Neuronal stem cell (in vitro differentiated cells): Measurements from ENCODE around the gene CCHCR1.
"Not testable (repeated sequence)": the region's sequence is repeated elsewhere in the genome, so short reads cannot be mapped to it uniquely, and the experiment has no call there.

Experiments used
- DNase-seq: peaks from one replicate; pipeline ENCODE4 v3.0.0-alpha.2; 2013; ENCODE audit warnings: low spot score
- H2AFZ ChIP-seq: one replicate; pipeline ENCODE4 v1.6.1; 2013; ENCODE audit warnings: mild to moderate bottlenecking, low read length, inconsistent platforms
- H2AK5ac ChIP-seq: 2 replicates; pipeline ENCODE4 v1.6.1; 2013; ENCODE audit warnings: low read depth, mild to moderate bottlenecking, inconsistent platforms, low read length, moderate library complexity, mixed read lengths
- H2BK120ac ChIP-seq: 2 replicates; pipeline ENCODE4 v1.6.1; 2013; ENCODE audit warnings: low read depth, mild to moderate bottlenecking, inconsistent platforms, low read length, moderate library complexity, mixed read lengths
- H2BK12ac ChIP-seq: one replicate; pipeline ENCODE4 v1.6.1; 2013; ENCODE audit warnings: low read length, inconsistent platforms
- H2BK15ac ChIP-seq: 2 replicates; pipeline ENCODE4 v1.6.1; 2013; ENCODE audit warnings: mild to moderate bottlenecking, low read length, inconsistent platforms, mixed read lengths
- H2BK5ac ChIP-seq: one replicate; pipeline ENCODE4 v1.6.1; 2013; ENCODE audit warnings: inconsistent platforms, mild to moderate bottlenecking, low read length, moderate library complexity
- H3K14ac ChIP-seq: one replicate; pipeline ENCODE4 v1.6.1; 2013; ENCODE audit warnings: low read length, inconsistent platforms
- H3K18ac ChIP-seq: 2 replicates; pipeline ENCODE4 v1.6.1; 2013; ENCODE audit warnings: low read length, inconsistent platforms
- H3K23ac ChIP-seq: 2 replicates; pipeline ENCODE4 v1.6.1; 2013; ENCODE audit warnings: low read depth, mild to moderate bottlenecking, mixed read lengths, low read length, inconsistent platforms; ENCODE audit not compliant: poor library complexity
- H3K27ac ChIP-seq: replicated peaks from 3 replicates; pipeline ENCODE4 v1.5.1; 2013; ENCODE audit warnings: low read length, inconsistent platforms
- H3K27me3 ChIP-seq, 3 experiments: 2 replicates each; pipeline ENCODE4 v1.6.1; 2013; ENCODE audit warnings: low read length in 3 of 3, mild to moderate bottlenecking in 2 of 3, inconsistent platforms in 1 of 3, low read depth in 1 of 3, mixed read lengths in 1 of 3, moderate library complexity in 1 of 3; ENCODE audit not compliant: control insufficient read depth in 3 of 3, insufficient read depth in 3 of 3
- H3K36me3 ChIP-seq, 2 donors: replicated peaks in 1 of 2; 2 replicates each; pipeline ENCODE4 v1.6.1; 2013; ENCODE audit warnings: low read length in 2 of 2; ENCODE audit not compliant: control insufficient read depth in 2 of 2, insufficient read depth in 2 of 2
- H3K4ac ChIP-seq: 2 replicates; pipeline ENCODE4 v1.6.1; 2013; ENCODE audit warnings: inconsistent platforms, mild to moderate bottlenecking, low read length, moderate library complexity
- H3K4me1 ChIP-seq, 2 donors: 1 replicate in 1 of 2; 2 replicates in 1 of 2; pipeline ENCODE4 v1.6.1; 2013; ENCODE audit warnings: low read length in 2 of 2, low read depth in 1 of 2; ENCODE audit not compliant: control insufficient read depth in 2 of 2, insufficient read depth in 1 of 2
- H3K4me2 ChIP-seq: one replicate; pipeline ENCODE4 v1.6.1; 2013; ENCODE audit warnings: mild to moderate bottlenecking, low read length, inconsistent platforms; ENCODE audit not compliant: insufficient read depth, poor library complexity, severe bottlenecking
- H3K4me3 ChIP-seq, 2 donors: 2 replicates each; pipeline ENCODE4 v1.5.1; 2013; ENCODE audit warnings: low read length in 2 of 2, mild to moderate bottlenecking in 2 of 2, inconsistent platforms in 1 of 2, moderate library complexity in 1 of 2
- H3K79me1 ChIP-seq: one replicate; pipeline ENCODE4 v1.6.1; 2013; ENCODE audit warnings: low read depth, mild to moderate bottlenecking, inconsistent platforms, low read length, moderate library complexity
- H3K9ac ChIP-seq: one replicate; pipeline ENCODE4 v1.6.1; 2013; ENCODE audit warnings: mild to moderate bottlenecking, low read depth, low read length, inconsistent platforms; ENCODE audit not compliant: poor library complexity
- H3K9me3 ChIP-seq, 2 donors: replicated peaks in 1 of 2; 2 replicates each; pipeline versions ENCODE3 to v1.6.1; 2013; ENCODE audit warnings: low read length in 2 of 2, mild to moderate bottlenecking in 2 of 2, inconsistent platforms in 1 of 2, low read depth in 1 of 2, mixed read lengths in 1 of 2, moderate library complexity in 1 of 2; ENCODE audit not compliant: control insufficient read depth in 2 of 2, insufficient read depth in 1 of 2
- H4K8ac ChIP-seq: one replicate; pipeline ENCODE4 v1.6.1; 2013; ENCODE audit warnings: low read depth, mild to moderate bottlenecking, inconsistent platforms, low read length, moderate library complexity
- H4K91ac ChIP-seq: one replicate; pipeline ENCODE4 v1.6.1; 2013; ENCODE audit warnings: low read length, low read depth, mild to moderate bottlenecking, inconsistent platforms; ENCODE audit not compliant: poor library complexity
- WGBS, 2 donors: extraction: QIAGEN DNeasy Blood & Tissue Kit; methylation state at CpG; one replicate each; pipeline ENCODE4 v1.1.7; 2013; ENCODE audit warnings: missing lambda C conversion rate in 2 of 2, mixed read lengths in 1 of 2; ENCODE audit not compliant: insufficient read length in 2 of 2, insufficient replicate concordance in 1 of 2; ENCODE audit errors: extremely low coverage in 2 of 2; 5-methylcytosine and 5-hydroxymethylcytosine counted together

Gene CCHCR1

DNA sequence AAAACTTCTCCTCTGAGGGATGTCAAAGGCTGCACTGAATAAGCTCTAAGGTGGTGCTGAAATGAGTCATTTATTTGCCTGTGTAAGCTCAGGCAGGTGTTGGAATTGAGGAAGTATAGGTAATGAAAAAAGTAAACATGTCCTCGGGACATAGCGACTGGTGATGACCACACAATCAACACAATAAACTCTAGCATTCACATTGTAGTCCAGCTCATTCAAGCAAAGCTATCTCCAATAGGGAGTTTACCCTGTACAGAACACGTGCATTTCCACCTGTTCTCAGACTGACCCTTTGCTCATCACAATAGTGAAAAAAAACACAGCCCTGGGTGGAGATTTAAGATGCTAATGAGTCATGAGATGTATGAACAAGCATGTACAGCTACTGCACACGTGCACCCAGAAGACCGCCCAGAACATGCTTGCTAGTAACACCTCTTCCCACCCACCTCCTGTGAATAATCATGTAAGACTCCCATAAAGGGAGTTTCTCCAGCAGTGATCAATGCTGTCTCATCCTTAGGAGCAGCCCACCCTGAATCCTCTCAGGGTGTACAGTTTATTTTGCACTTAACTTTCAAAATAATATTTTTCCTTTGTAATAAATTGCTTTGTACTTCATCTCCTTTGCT lies 45.9 kb upstream of the CCHCR1 start:
- no peak for DNase-seq
- Histone ChIP-seq H3K14ac (no peak overlapping the region), H2AFZ (peak overlapping the region; percentile 84), H3K4me2 (no peak overlapping the region), H2BK5ac (no peak overlapping the region), H2AK5ac (no peak overlapping the region), H4K91ac (no peak overlapping the region), H2BK15ac (no peak overlapping the region), H3K9ac (no peak overlapping the region), H3K4ac (no peak overlapping the region), H3K79me1 (peaks cover 2% of the 10 kb centered on the region), H4K8ac (no peak overlapping the region), H3K27me3 (no peaks in the 10 kb centered on the region), H3K23ac (no peak overlapping the region), H3K36me3 (no peaks in the 10 kb centered on the region), H3K18ac (no peak overlapping the region), H2BK12ac (no peak overlapping the region), H3K9me3 (peaks cover 0 to 4% of the 10 kb centered on the region in 2 donors), H2BK120ac (no peak overlapping the region), H3K4me3 (peak overlapping the region in 1 of 2 donors; percentile 21), H3K27ac (no peak overlapping the region), H3K4me1 (peaks cover 5 to 19% of the 10 kb centered on the region in 2 donors)
- WGBS, 2 donors, result no CpG with 5 or more reads among the region's 5 CpGs

DNA sequence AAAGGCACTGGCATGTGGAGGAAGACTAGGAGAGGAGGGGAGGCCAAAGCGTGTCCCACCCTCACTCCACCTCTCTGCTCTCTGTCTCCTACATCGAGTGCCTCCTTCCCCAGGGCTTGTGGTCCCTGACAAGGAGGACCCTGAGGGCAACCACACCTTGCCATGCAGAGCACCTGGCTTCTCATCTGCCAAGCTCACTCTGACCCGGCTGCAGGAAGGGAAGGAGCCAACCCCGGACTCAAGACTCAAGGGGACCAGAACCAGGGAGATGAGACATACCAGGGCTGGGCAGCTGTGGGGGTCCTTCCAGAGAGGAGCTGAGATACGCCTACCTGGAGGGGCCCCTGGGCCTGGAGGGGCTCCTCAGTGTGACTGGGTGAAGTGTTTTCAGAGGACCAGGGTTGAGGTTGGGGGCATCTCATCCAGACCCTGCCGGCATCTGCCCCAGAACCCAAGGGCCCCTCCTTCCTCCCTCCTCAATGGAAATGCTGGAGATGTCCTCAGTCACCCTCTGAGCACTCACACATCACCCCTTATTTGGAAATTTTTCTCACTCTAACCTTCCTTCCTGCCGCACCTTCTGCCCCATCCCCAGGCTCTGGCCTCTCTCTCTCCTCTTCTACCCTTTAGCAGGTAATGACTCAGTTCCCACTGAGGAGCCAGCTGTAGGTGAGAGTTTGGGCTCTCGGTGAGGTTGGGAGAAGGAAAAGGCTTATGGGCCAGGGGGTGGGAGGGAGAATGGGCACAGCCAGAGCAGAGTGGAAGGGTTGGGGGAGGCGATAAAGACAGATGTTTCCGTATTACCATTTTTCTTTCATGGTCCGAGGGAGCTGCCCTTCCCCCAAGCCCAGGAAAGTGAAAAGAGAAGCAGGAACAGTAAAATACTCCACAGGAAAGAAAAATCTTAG lies 44.9 kb upstream of the CCHCR1 start:
- no peak for DNase-seq
- Histone ChIP-seq H2BK5ac (no peak overlapping the region), H3K36me3 (no peaks in the 10 kb centered on the region), H3K23ac (no peak overlapping the region), H3K4me3 (no peak overlapping the region), H3K4ac (no peak overlapping the region), H4K91ac (no peak overlapping the region), H3K79me1 (peaks cover 2% of the 10 kb centered on the region), H3K4me2 (no peak overlapping the region), H2BK12ac (no peak overlapping the region), H2BK15ac (no peak overlapping the region), H3K9ac (no peak overlapping the region), H3K4me1 (peaks cover 4 to 14% of the 10 kb centered on the region in 2 donors), H2BK120ac (no peak overlapping the region), H3K27ac (no peak overlapping the region), H3K14ac (no peak overlapping the region), H3K9me3 (peaks cover 0 to 4% of the 10 kb centered on the region in 2 donors), H4K8ac (no peak overlapping the region), H2AFZ (peak overlapping the region; percentile 63), H3K18ac (peak overlapping the region; percentile 28), H3K27me3 (no peaks in the 10 kb centered on the region), H2AK5ac (no peak overlapping the region)
- WGBS, 2 donors, result no CpG with 5 or more reads among the region's 11 CpGs

DNA sequence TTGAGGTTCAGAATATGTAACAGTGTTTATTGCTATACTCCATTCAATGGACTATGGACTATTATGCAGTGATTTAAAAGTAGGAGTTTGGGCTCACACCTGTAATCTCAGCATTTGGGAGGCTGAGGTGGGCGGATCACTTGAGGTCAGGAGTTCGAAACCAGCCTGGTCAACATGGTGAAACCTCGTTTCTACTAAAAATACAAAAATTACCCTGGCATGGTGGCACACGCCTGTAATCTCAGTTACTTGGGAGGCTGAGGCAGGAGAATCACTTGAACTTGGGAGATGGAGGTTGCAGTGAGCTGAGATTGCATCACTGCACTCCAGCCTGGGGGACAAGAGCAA lies 41.5 kb upstream of the CCHCR1 start:
- not testable (repeated sequence) for H2BK5ac ChIP-seq, H2BK12ac ChIP-seq, H3K9me3 ChIP-seq, H3K18ac ChIP-seq, H2AFZ ChIP-seq, H3K9ac ChIP-seq, H3K4me3 ChIP-seq, H3K23ac ChIP-seq, DNase-seq, H3K79me1 ChIP-seq, H3K27me3 ChIP-seq, H2BK120ac ChIP-seq, H3K4ac ChIP-seq, H3K14ac ChIP-seq, H2BK15ac ChIP-seq, H2AK5ac ChIP-seq, H3K36me3 ChIP-seq, H4K8ac ChIP-seq, H3K4me2 ChIP-seq, H4K91ac ChIP-seq, H3K27ac ChIP-seq
- no CpG with 5 or more reads among the region's 4 CpGs for WGBS, 2 donors
- H3K4me1 ChIP-seq, result peaks cover 4 to 13% of the 10 kb centered on the region in 2 donors

DNA sequence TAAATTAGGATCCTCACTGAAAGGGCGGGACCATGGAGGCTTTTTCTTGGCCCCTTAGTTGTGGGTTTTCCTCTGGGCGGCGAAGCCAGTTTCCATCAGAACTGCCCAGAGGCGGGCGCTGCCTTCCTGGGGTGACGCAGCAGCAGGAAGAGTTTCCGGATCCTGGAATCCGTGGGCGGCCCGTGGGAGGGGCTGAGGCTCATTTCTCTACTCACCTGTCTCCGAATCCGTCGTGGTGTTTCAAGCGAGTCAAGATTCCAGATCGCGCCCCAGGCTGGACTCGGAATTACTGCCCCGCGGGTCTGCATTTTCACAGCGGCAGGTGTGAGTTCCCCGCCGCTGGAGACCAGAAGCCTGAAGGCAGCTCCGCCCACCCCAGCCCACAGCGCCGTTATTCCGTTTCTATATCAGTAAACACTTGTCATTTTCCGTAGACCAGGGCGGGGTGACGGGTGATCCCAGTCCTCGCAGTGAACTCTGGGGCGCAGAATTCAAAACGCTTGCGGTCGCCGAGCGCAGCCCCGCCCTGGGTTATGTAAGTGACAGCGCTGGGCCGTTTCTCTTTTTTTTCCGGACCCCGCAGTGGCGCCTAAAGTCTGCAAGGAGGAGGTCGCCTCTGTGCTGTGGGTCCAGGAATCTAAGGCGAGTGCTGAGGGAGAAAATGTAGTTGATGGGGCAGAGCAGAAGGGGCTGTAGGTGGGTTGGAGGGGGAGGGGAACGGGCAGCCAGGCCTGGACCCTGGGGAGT lies 40.1 kb upstream of the CCHCR1 start:
- no CpG with 5 or more reads among the region's 45 CpGs for WGBS, 2 donors
- peak overlapping the region; percentile 39 for H3K27ac ChIP-seq

More for the DNA sequence above, 40.1 kb upstream of the CCHCR1 start:
- H2BK120ac ChIP-seq, result no peak overlapping the region
- H3K79me1 ChIP-seq, result peaks cover 2% of the 10 kb centered on the region
- no peak overlapping the region for H4K8ac ChIP-seq
- no peak overlapping the region for H2AK5ac ChIP-seq
- no peak overlapping the region for H4K91ac ChIP-seq
- peaks cover 0 to 4% of the 10 kb centered on the region in 2 donors for H3K9me3 ChIP-seq
- H3K18ac ChIP-seq, result peak overlapping the region; percentile 27
- no peak overlapping the region for H3K9ac ChIP-seq
- no peak overlapping the region for H3K14ac ChIP-seq
- H3K4me1 ChIP-seq, result peaks cover 1 to 2% of the 10 kb centered on the region in 2 donors
- H2AFZ ChIP-seq, result peak overlapping the region; percentile 97
- DNase-seq, result peak; percentile 37
- no peak overlapping the region for H2BK15ac ChIP-seq
- H2BK12ac ChIP-seq, result no peak overlapping the region
- no peak overlapping the region for H3K23ac ChIP-seq
- H3K27me3 ChIP-seq, result no peaks in the 10 kb centered on the region
- H2BK5ac ChIP-seq, result no peak overlapping the region
- no peaks in the 10 kb centered on the region for H3K36me3 ChIP-seq
- H3K4me2 ChIP-seq, result peak overlapping the region; percentile 58
- H3K4me3 ChIP-seq, result peak overlapping the region; percentile 60 to 76
- H3K4ac ChIP-seq, result no peak overlapping the region
